BLaER1 treated with 17β-estradiol and CSF1 and Interleukin-3, amounts not matched to agents 10 nM and 100 nM (cell line): ENCODE measurements around the gene LCLAT1.
"Not testable (repeated sequence)": the region's sequence is repeated elsewhere in the genome, so short reads cannot be mapped to it uniquely, and the experiment has no call there.

Experiments used
- H3K27ac ChIP-seq, 11 experiments: shearing (Covaris generic); formaldehyde crosslinking; 2 replicates each; pipeline ENCODE4 v1.8.1; 2022
- H3K27me3 ChIP-seq, 11 experiments: shearing (Covaris generic); formaldehyde crosslinking; 2 replicates each; pipeline ENCODE4 v1.8.1; 2022
- H3K36me3 ChIP-seq, 11 experiments: shearing (Covaris generic); formaldehyde crosslinking; 2 replicates each; pipeline ENCODE4 v1.8.1; 2022
- H3K4me1 ChIP-seq, 10 experiments: shearing (Covaris generic); formaldehyde crosslinking; 2 replicates each; pipeline ENCODE4 v1.8.1; 2022
- H3K4me2 ChIP-seq, 11 experiments: shearing (Covaris generic); formaldehyde crosslinking; 2 replicates each; pipeline ENCODE4 v1.8.1; 2022
- H3K4me3 ChIP-seq, 10 experiments: shearing (Covaris generic); formaldehyde crosslinking; 2 replicates each; pipeline ENCODE4 v1.8.1; 2022
- H3K9ac ChIP-seq, 11 experiments: shearing (Covaris generic); formaldehyde crosslinking; 2 replicates each; pipeline ENCODE4 v1.8.1; 2022
- H3K9me3 ChIP-seq, 11 experiments: shearing (Covaris generic); formaldehyde crosslinking; replicated peaks in 1 of 11; 2 replicates each; pipeline ENCODE4 v1.8.1; 2022
- H4K20me1 ChIP-seq, 11 experiments: shearing (Covaris generic); formaldehyde crosslinking; 2 replicates each; pipeline ENCODE4 v1.8.1; 2022
- Cebpa-rat ChIP-seq, 11 experiments: shearing (Covaris generic); IDR thresholded peaks; 2 replicates each; pipeline ENCODE4 v1.8.1; 2022

Gene LCLAT1

DNA sequence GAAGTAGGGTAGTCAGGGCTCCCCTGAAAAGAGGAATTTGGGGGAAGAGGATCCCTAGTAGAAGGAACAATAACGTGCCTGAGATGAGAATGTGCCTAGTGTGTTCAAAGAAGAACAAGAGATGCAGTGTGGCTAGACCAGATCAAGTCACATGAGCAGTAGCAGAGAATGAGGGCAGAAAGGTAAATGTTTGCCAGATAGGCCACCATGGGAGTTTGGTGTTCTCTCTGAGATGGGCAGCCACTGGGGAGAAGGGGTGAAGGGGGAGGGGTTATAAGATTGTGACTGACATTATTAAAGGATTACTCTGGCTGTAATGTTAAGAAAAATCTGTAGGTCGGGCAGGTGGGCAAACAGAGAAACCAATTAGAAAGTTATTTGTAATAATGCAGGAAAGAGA, 166.0 kb downstream of the LCLAT1 start:
- Histone ChIP-seq H3K36me3 (peaks cover 0 to 9% (median 0%) of the 10 kb centered on the region in 11 experiments; a peak in 2 of 22 replicates), H3K27me3 (no peaks in the 10 kb centered on the region), H3K4me1 (peaks cover 21 to 28% (median 25%) of the 10 kb centered on the region in 10 experiments), H3K27ac (no peak overlapping the region), H4K20me1 (no peaks in the 10 kb centered on the region), H3K4me2 (peak overlapping the region; percentile 44 to 85 (median 61)), H3K4me3 (no peak overlapping the region), H3K9me3 (0 out of 22 replicates have a peak, but pooled peaks cover 0 to 3% (median 0%) of the 10 kb centered on the region in 11 experiments), H3K9ac (0 out of 22 replicates have a peak overlapping the region, but pooled peaks of 1 of the 11 experiments have one; percentile 0)
- no peak for TF ChIP-seq Cebpa-rat (IDR thresholded peaks at IDR 0.05)

DNA sequence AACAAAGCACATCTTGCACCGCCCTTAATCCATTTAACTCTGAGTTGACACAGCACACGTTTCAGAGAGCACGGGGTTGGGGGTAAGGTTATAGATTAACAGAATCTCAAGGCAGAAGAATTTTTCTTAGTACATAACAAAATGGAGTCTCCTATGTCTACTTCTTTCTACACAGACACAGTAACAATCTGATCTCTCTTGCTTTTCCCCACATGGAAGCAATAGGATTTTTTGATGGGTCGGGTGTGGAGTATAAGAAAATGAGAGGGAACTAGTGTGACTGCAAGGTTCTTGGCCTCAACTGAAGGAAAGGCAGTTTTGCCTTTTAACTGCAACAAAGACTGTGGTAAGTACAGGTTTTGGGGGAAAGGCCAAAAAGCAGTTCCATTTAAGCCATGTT, 167.2 kb downstream of the LCLAT1 start:
- peaks cover 21 to 28% (median 25%) of the 10 kb centered on the region in 10 experiments for H3K4me1 ChIP-seq
- not testable (repeated sequence) for H3K9me3 ChIP-seq, H3K36me3 ChIP-seq, H3K4me2 ChIP-seq, H3K27ac ChIP-seq, H4K20me1 ChIP-seq, H3K4me3 ChIP-seq, H3K9ac ChIP-seq, H3K27me3 ChIP-seq

DNA sequence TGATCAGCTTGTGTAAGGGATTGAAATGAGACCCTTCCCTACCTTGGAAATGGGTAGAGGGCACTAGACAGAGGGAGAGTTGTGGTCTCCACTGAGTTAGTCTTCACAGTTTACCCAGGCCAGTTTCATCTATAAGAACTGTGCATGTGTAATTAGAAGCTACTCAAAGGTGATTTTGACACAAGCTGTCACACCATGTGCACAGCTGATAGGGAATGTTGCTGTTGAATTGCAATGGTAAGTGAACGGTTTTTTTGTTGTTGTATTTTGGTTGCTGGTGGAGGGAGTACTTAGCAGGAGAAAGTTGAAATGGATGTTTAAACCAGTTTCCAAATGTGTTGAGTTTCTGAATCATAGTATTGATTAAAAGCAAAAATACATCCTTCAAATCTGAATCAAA, 168.9 kb downstream of the LCLAT1 start:
- H3K36me3 ChIP-seq = 0 out of 22 replicates have a peak, but pooled peaks cover 0 to 9% (median 0%) of the 10 kb centered on the region in 11 experiments
- 0 out of 22 replicates have a peak, but pooled peaks cover 0 to 7% (median 0%) of the 10 kb centered on the region in 11 experiments for H3K9me3 ChIP-seq
- H3K4me1 ChIP-seq = peaks cover 21 to 33% (median 23%) of the 10 kb centered on the region in 10 experiments
- H3K27me3 ChIP-seq = no peaks in the 10 kb centered on the region
- H3K9ac ChIP-seq = no peak overlapping the region
- no peaks in the 10 kb centered on the region for H4K20me1 ChIP-seq
- H3K4me3 ChIP-seq = no peak overlapping the region
- no peak for TF ChIP-seq Cebpa-rat (IDR thresholded peaks at IDR 0.05)
- H3K27ac ChIP-seq = no peak overlapping the region
- no peak overlapping the region for H3K4me2 ChIP-seq

DNA sequence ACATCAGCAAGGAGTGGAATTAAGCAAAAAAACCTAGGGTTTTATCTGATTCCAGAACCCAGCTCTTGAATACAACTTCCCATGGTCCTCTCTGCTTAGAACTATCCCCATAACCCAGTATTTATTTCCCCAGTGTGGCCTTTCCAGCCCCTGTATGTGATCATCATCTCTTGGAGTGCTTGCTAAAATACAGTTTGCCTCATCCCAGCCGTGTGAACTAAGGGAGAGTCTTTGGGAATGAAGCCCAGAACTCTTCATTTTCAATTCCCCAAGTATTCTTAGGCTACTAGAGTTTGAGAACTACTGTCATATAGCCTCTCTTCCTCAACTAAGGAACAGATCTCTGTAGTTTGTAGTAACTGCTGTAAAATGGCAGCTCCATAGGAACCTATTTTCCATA, 173.1 kb downstream of the LCLAT1 start:
- Histone ChIP-seq H3K4me3 (no peak overlapping the region), H3K4me2 (no peak overlapping the region), H4K20me1 (no peaks in the 10 kb centered on the region), H3K9ac (no peak overlapping the region), H3K36me3 (peaks cover 0 to 15% (median 0%) of the 10 kb centered on the region in 11 experiments; a peak in 1 of 22 replicates), H3K9me3 (peaks cover 6 to 18% (median 10%) of the 10 kb centered on the region in 11 experiments; a peak in 13 of 22 replicates), H3K27ac (no peak overlapping the region), H3K4me1 (peaks cover 10 to 35% (median 18%) of the 10 kb centered on the region in 10 experiments), H3K27me3 (no peaks in the 10 kb centered on the region)
- no peak for TF ChIP-seq Cebpa-rat (IDR thresholded peaks at IDR 0.05)

DNA sequence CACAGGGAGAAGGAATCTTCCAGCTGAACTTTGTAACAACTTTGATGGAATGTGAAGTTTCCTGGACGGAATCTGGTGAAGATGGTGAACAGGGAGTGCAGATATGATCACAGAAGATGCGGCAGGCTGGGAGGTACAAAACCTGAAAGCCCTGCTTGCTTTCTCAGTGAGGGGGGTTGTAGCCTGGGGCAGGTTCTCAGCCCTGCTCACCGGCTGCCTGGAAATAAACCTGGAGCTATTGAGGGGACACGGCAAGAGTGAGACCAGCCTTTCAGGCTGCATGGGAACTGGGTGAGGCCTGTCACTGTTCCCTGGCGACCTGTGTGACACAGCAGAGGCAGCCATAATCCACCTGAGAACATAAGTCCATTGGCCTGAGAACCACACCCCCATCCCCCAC, 174.8 kb downstream of the LCLAT1 start:
- Histone ChIP-seq H3K9ac (peak overlapping the region in 2 of 11 experiments; percentile 14 to 52; a peak in 2 of 22 replicates), H3K27me3 (no peaks in the 10 kb centered on the region), H3K9me3 (peaks cover 6 to 18% (median 10%) of the 10 kb centered on the region in 11 experiments; a peak in 13 of 22 replicates), H3K4me3 (0 out of 20 replicates have a peak overlapping the region, but pooled peaks of 1 of the 10 experiments have one; percentile 17), H3K4me1 (peaks cover 10 to 35% (median 18%) of the 10 kb centered on the region in 10 experiments), H3K27ac (peak overlapping the region in 5 of 11 experiments; percentile 18 to 75 (median 36); a peak in 9 of 22 replicates), H4K20me1 (no peaks in the 10 kb centered on the region), H3K36me3 (peaks cover 0 to 15% (median 0%) of the 10 kb centered on the region in 11 experiments; a peak in 1 of 22 replicates), H3K4me2 (peak overlapping the region; percentile 18 to 90 (median 73); a peak in 19 of 22 replicates)
- no peak for TF ChIP-seq Cebpa-rat (IDR thresholded peaks at IDR 0.05)

DNA sequence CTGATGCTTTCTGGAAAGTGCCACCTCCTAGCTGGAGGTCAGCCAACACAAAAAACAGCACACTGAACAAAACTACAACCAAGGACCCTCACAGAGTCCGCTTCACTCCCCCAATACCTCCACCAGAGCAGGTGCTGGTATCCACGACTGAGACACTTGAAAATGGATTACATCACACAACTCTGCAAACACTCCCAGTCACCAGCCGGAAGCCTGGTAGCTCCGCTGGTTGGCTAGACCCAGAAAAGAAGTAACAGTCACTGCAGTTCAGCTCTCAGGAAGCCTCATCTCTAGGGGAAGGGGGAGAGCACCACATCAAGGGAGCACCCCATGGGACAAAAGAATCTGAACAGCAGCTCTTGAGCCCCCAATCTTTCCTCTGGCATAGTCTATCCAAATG, 175.4 kb downstream of the LCLAT1 start:
- Histone ChIP-seq H3K9ac (peak overlapping the region in 2 of 11 experiments; percentile 14 to 52; a peak in 2 of 22 replicates), H3K4me1 (peaks cover 10 to 35% (median 18%) of the 10 kb centered on the region in 10 experiments), H3K4me2 (peak overlapping the region; percentile 18 to 90 (median 73); a peak in 21 of 22 replicates), H3K27me3 (no peaks in the 10 kb centered on the region), H4K20me1 (no peaks in the 10 kb centered on the region), H3K4me3 (0 out of 20 replicates have a peak overlapping the region, but pooled peaks of 1 of the 10 experiments have one; percentile 17), H3K9me3 (peaks cover 6 to 18% (median 10%) of the 10 kb centered on the region in 11 experiments; a peak in 13 of 22 replicates), H3K27ac (peak overlapping the region in 4 of 11 experiments; percentile 29 to 75 (median 46); a peak in 7 of 22 replicates), H3K36me3 (peaks cover 0 to 15% (median 0%) of the 10 kb centered on the region in 11 experiments; a peak in 1 of 22 replicates)
- TF ChIP-seq Cebpa-rat (IDR thresholded peaks at IDR 0.05) = peak in 2 of 11 experiments; percentile 28 to 50; a peak in 2 of 22 replicates

DNA sequence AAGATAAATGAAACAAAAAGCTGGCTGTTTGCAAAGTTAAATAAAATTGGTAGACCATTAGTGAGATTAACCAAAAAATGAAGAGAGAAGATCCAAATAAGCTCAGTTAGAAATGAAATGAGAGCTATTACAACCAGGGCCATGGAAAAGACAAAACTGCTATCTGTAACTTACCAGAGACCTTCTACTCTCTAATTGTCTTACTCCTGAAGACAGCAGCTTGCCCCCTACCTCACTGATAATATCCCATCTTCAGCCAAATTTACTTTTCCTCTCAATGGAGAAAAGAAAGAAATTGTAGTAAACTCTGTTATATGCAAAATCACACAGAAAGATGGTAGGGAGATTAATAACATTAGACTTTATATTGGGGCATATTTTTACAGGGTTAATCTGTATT, 178.2 kb downstream of the LCLAT1 start:
- no peaks in the 10 kb centered on the region for H3K27me3 ChIP-seq
- H4K20me1 ChIP-seq = no peaks in the 10 kb centered on the region
- H3K27ac ChIP-seq = no peak overlapping the region
- H3K36me3 ChIP-seq = peaks cover 0 to 15% (median 0%) of the 10 kb centered on the region in 11 experiments; a peak in 1 of 22 replicates
- H3K9me3 ChIP-seq = peaks cover 6 to 15% (median 10%) of the 10 kb centered on the region in 11 experiments; a peak in 13 of 22 replicates
- H3K4me3 ChIP-seq = no peak overlapping the region
- TF ChIP-seq Cebpa-rat (IDR thresholded peaks at IDR 0.05) = no peak
- H3K4me2 ChIP-seq = no peak overlapping the region
- no peak overlapping the region for H3K9ac ChIP-seq
- peaks cover 10 to 36% (median 18%) of the 10 kb centered on the region in 10 experiments for H3K4me1 ChIP-seq

DNA sequence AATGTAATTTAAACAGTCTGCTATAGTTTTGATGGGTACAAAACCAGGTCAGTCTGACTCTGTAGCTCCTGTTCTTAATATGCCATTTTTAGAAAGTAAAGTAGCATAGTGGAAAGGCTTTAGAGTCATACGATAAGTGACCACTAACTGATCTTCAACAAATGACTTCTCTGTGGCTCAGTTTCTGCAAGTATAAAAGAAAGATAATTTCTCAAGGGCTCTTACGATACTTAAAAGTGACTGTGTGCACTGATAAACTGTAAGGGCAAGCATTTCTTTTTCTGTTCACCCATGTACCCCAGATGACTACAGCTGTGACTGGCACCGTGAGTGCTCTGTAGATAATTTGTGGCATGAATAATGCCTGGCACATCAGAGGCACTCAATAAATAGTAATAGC, 178.7 kb downstream of the LCLAT1 start:
- H3K4me3 ChIP-seq = no peak overlapping the region
- TF ChIP-seq Cebpa-rat (IDR thresholded peaks at IDR 0.05) = no peak
- H3K9me3 ChIP-seq = peaks cover 6 to 15% (median 10%) of the 10 kb centered on the region in 11 experiments; a peak in 13 of 22 replicates
- H3K9ac ChIP-seq = no peak overlapping the region
- peaks cover 0 to 15% (median 0%) of the 10 kb centered on the region in 11 experiments; a peak in 1 of 22 replicates for H3K36me3 ChIP-seq
- H3K27ac ChIP-seq = no peak overlapping the region
- H3K4me1 ChIP-seq = peaks cover 11 to 37% (median 20%) of the 10 kb centered on the region in 10 experiments
- H4K20me1 ChIP-seq = 0 out of 22 replicates have a peak, but pooled peaks cover 0 to 3% (median 0%) of the 10 kb centered on the region in 11 experiments
- H3K4me2 ChIP-seq = no peak overlapping the region
- H3K27me3 ChIP-seq = no peaks in the 10 kb centered on the region

DNA sequence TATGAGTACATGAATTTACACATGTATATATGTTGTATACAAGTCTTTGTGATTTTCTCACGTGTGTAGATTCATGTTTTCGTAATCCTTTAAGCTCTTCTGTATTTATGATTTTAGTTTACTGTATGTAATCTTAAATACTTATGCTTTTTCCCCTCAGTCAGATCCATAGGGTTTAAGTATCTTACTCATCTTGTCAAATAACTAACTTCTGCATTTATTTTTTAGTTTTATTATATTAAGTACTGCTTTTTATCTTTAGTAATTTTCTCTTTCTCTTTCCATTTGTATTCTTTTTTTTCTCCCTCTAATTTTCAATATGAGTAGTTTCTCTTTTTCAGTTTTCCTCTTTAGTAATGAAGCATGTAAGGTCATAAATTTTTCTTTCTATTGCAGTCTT, 179.4 kb downstream of the LCLAT1 start:
- Histone ChIP-seq H4K20me1 (peaks cover 0 to 10% (median 0%) of the 10 kb centered on the region in 11 experiments; a peak in 3 of 22 replicates), H3K4me2 (no peak overlapping the region), H3K27ac (no peak overlapping the region), H3K9me3 (peaks cover 6 to 15% (median 10%) of the 10 kb centered on the region in 11 experiments; a peak in 13 of 22 replicates), H3K9ac (no peak overlapping the region), H3K27me3 (no peaks in the 10 kb centered on the region), H3K4me1 (peaks cover 12 to 37% (median 25%) of the 10 kb centered on the region in 10 experiments), H3K4me3 (no peak overlapping the region), H3K36me3 (peaks cover 0 to 13% (median 0%) of the 10 kb centered on the region in 11 experiments; a peak in 1 of 22 replicates)
- no peak for TF ChIP-seq Cebpa-rat (IDR thresholded peaks at IDR 0.05)
